HG03097 (cell line): ENCODE data around the gene SUSD1.

Experiments
- ATAC-seq: cut with Tn5 transposase; IDR thresholded peaks from one replicate; pipeline ENCODE4 v1.9.1; 2021; ENCODE audit not compliant: unreplicated experiment, low FRiP score

SUSD1 gene

DNA sequence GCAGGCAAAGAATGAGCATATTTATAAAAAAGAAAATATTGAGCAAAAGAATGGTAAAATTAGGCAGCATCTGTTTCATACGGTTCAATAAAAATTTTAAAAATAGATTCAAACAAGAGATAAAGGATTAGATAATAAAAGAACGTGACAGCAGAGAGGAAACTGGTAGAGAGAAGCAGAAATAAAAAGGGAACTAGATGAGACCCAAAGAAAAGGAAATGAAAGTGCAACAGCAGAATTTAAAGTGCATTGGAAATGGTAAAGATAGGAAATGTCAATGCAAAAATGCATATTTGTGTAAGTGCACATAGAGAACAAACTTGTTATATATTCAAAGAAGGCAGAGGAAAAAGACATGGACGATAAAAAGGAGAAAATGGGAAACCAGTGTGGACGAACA is 70.2 kb downstream of the SUSD1 start:
- ATAC-seq, result no peak

DNA sequence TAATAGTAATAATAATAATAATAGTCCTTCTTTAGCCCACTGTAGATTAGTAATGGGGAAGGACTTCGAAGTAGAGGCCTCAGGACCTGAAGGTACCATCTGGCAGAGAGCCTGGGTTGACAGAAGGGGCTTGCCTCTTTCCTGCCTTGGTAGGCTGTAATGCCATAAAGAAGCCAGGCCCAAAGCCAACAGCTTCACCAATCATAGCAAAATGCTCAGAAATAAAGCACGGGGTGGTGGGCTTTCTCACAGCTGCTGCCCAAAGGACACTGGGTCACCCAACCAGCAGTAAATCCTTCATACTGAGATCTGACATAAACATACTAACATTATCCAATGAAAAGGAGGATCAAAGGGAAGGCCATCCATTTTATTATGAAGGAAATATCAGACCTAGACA is 70.7 kb downstream of the SUSD1 start:
- ATAC-seq, result no peak

GRCh38 chr9:112103405-112103804 is 71.7 kb downstream of the SUSD1 start:
- ATAC-seq, result no peak

- ATAC-seq, result peak; percentile 50
These were observed 77.1 kb downstream of the SUSD1 start for GRCh38 chr9:112097712-112098688.

DNA sequence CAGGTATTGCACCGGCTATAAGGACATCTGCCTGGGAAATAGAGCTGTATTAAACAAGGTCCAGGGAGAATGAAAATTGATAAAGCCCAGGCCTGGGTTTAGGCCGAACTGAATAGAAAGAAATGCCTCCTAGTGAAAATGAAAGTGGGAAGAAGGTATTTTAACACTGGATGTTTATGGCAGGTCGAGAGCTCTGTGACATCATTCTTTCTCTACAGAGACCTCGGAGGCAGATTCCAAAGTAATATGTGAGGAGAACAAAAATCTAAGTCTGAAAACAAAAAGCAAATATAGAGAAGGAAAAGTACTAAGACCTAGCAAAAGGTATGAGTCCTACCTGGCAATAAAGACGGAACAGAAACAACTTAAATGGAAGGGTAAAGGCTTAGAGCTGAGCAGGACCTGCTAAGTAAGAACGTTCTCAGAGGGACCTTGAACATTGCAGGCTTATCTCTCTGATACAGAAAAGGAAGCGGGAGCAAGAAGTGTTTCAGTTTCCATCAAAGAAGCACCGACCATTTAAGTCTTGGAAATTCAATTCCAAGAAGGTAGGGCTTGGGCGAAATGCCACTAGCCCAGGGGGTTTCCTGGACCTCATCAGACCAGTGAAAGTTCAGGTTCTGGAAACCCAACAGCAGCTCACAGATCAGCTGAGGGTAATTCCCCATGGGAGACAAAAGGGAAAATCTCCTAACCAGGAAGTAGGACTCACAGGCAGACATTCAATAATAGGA is 80.0 kb downstream of the SUSD1 start:
- ATAC-seq, result no peak

DNA sequence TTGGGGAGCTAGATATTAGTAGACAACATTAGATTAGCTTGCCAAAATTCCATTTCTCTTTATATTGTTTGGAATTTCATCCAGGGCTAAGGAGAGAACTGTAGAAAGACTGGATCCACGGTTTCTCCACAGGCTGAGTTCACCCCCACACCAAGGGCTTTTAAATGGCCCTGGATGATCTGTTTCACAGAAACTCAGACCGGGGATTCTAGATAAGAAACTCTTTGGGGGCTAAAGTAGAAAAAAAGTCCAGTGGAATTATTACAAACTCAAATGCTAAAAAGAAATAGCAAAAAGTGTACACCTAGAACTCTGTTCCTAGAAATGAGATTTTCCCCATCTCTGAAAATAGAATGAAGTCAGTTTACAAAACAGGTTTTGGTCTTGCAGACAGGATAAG is 80.9 kb downstream of the SUSD1 start:
- ATAC-seq, result no peak

GRCh38 chr9:112093870-112094216 is 81.3 kb downstream of the SUSD1 start:
- ATAC-seq, result no peak

DNA sequence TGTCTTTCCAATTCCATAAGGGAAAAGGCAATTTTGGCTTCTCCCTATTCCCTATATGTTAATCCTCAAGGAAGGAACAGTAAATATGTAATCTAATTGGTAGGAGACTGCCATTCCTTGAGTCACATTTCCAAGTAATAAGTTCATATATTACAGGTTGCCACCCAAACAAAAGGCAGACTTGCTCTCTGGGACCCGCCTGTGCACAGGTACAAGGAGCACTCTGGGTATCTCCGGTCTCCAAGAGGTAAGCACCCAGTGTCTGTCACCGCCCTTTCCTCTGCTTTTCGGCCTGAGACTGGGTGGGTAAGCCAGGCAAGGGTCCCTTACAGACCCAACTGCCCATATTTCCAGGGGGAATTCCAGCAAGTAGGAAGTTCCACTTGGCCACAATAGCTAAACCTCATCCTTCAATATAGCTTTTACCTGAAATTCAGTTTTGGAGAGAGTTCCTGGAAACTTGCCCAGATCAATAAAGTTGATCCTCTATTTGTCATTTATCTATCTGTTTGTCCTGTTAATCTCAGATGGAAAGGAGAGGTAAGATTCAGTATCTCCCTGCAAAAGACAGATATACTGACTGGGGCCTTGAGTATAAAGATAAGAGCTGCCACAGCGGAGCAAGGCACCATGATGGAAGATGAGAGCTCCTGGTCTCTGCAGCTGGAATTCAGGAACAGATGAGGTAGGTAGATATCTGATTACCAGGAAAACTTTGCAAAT is 81.8 kb downstream of the SUSD1 start:
- ATAC-seq, result no peak

- ATAC-seq, result no peak
These were observed 83.3 kb downstream of the SUSD1 start for GRCh38 chr9:112091810-112092209.

DNA sequence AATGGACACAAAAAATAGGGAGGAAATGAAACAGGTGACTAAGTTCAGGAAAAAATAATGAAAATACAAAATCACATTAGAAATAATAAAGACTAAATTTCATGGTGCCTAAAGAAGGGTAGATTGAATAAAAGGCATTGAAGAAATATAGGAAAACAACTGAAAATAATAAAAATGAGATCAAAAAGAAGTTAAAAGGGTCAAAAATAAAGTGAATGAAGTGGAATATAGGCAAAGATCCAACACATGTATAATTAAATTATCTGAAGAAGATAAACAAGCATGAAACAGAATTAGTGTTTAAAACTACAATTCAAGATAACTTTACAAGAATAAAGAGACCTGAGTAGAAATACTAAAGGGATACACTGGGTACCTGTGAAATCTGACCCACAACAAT is 87.6 kb downstream of the SUSD1 start:
- no peak for ATAC-seq

DNA sequence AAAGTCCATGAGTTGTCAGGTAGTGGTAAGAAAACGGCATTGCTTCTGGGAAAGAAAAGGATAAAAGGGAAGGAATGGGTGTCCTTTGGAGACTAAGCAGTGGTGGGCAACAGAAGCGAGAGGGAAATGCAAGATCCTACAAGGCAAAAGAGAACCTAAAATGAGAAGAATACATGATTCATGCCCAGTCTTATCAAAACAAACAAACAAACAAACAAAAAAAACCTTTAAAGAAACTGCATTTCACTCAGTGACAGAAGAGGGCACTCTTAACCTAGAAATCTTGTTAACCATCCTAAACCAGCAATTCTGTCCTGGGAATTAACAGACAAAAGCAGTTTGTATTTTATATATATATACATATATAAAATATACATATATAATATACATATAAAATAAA is 88.5 kb downstream of the SUSD1 start:
- no peak for ATAC-seq

DNA sequence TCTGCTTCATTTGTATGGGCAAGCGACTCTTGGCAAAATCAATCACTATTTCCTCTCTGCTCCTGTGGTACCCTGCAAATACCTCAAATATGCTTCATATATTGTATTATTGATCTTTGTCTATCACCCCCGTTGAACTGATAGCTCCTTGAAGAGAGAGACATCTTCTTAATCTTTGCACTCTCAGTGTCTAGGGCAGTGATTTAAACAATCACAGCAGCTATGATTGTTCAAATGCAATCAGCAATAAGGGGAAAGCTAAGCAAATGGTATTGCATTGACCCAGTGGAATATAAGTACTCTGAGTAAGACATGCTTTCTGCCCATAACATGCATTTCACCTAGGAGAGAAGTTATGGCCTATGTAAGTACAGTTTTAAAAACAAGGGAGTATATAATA is 90.2 kb downstream of the SUSD1 start:
- ATAC-seq, result no peak

DNA sequence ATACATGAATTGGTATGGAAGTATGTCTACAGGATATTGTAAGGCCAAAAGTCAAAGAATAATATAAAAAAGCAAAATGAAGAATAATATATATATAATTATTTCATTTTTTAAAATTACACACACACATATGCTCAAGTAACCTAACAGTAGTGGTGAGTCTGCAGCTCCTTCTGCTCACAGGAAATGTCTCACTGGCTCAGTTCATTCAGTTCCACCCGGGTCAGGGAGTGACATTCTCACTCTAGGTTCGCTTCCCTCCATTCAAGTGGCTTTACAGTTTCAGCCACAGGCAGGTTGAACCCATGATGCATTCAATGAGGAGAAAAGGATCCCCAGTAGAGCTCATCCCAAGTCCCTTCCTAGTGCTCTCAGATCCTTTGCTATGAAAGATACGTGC is 90.8 kb downstream of the SUSD1 start:
- ATAC-seq, result no peak

GRCh38 chr9:112081918-112082729 is 93.0 kb downstream of the SUSD1 start:
- ATAC-seq, result no peak

DNA sequence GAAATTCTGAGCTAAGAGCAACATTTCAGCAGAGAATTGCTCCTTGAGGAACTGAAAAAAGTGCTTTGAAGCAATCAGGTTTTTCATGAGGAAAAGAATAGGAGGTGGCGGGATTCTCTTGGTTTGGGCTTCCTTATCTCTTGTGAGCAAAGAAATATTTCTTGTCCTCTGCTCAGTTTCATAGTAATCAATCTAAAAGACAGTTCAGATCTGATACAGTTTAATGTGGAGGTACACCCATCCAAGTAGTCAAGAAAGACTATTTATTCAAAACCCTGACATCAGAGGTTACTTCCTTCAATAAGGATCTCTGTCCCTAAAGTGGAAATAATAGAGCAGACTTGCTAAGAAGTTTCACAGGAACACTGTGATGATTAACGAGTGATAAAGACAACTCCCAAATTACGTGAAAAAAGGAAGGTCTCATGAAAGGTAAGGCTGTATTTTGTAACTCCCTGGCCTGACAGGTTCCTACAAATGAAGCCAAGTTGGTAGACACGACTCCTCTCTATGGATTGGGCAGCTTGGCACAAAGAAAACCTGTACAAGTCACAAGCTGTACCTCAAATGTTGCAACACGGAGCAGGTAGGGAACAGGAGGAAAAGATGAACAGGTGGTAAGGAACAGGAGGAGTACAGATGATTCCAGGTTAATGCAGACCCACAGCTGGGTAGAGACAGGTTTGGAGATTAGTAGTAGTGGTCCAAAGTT is 94.1 kb downstream of the SUSD1 start:
- ATAC-seq, result no peak

GRCh38 chr9:112078432-112078831 is 96.7 kb downstream of the SUSD1 start:
- peak; percentile 57 for ATAC-seq

DNA sequence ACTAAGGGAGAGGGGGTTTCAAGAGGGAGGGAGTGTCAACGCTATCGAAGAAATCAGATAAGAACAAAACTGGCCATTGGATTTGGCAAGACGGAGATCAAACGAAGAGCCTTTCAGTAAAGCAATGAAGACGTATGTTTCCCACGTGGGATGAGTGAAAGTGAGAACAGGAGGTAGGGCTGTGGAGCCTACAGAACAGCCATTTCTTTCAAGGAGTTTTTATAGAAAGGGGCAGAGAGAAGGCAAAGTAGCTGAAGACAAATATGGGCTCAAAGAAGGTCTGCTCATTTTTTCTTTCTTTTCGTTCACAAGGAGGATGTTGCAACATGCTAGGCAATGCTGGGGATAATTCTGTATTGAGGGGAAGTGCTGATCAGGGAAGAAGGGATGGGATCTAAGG is 98.3 kb downstream of the SUSD1 start:
- ATAC-seq, result no peak

GRCh38 chr9:112075009-112075378 is 100.1 kb downstream of the SUSD1 start:
- no peak for ATAC-seq

DNA sequence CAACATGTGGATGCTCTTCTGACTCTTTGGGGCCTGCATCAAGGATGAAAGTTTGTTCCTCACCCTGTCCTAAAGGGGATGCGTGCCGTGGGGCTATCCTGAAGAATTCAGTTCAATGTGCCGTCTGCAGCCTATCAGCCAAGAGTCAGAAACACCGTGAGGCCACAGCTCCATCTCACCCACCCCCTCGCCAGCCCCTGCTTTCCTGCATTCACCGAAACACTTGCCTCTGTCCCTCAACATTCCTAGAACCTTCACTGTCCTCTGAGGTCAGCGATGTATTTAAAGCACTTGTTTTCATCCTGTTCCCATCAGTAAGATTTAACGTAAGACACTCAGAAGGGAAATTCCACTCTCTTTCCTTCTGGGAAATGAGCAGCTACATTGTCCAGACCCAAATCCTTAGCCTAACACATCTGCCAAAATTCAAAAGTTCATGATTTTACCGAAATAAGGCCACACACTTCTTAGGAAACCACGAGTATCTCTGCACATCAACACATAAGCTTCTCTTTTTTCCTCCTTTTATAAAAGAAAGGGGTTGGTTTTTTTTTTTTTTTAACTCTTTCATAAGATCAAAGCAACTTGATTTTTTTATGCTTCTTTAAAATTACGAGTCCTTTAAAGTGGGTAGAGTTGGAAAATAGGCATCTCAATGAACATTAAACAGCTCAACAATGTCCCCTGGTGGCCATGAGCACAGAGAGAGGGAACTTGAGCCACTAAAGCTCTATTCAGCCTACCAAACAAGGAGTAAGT is 100.7 kb downstream of the SUSD1 start:
- no peak for ATAC-seq
